D721Med (cell line): ENCODE results near the gene PIGL.

Experiments used
- DNase-seq: peaks from one replicate; pipeline ENCODE4 v3.0.0; 2011; ENCODE audit warnings: low spot score; ENCODE audit not compliant: insufficient read length
- FAIRE-seq: peaks from 2 replicates; lab custom pipeline; 2011; peaks lifted over from hg19 to GRCh38; lab: Jason Lieb, UNC
- TF ChIP-seq, protein P1 (sequence below): IDR thresholded peaks from 2 replicates; pipeline ENCODE4 v1.5.1; 2012; ENCODE audit warnings: mild to moderate bottlenecking, control low read depth; ENCODE audit not compliant: insufficient read depth; ENCODE audit errors: missing control alignments

The PIGL gene

GRCh38 chr17:16314189-16314588 lies 97.2 kb downstream of the PIGL start:
- TF ChIP-seq, protein P1, sequence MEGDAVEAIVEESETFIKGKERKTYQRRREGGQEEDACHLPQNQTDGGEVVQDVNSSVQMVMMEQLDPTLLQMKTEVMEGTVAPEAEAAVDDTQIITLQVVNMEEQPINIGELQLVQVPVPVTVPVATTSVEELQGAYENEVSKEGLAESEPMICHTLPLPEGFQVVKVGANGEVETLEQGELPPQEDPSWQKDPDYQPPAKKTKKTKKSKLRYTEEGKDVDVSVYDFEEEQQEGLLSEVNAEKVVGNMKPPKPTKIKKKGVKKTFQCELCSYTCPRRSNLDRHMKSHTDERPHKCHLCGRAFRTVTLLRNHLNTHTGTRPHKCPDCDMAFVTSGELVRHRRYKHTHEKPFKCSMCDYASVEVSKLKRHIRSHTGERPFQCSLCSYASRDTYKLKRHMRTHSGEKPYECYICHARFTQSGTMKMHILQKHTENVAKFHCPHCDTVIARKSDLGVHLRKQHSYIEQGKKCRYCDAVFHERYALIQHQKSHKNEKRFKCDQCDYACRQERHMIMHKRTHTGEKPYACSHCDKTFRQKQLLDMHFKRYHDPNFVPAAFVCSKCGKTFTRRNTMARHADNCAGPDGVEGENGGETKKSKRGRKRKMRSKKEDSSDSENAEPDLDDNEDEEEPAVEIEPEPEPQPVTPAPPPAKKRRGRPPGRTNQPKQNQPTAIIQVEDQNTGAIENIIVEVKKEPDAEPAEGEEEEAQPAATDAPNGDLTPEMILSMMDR: no peak
- DNase-seq (no peak), FAIRE-seq (no peak)

DNA sequence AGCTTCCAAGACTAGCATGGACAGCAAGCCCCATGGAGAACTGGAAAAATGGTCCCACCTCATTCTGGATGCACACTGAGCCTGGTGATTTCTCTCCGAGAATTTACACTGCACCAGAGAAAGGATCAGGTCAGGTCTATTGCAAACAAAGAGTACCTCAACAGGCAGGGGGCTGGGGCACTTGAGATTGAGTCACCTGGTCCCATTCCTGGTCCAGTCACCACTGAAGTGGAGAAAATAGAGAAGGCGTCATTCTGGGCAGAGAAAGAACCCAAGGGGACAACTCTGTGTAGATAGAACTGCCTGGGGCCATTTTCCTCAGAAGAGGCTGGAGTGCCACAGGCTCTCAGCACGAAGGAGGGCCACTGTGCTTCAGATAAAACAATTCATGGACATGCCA lies 97.8 kb downstream of the PIGL start:
- no peak for FAIRE-seq
- TF ChIP-seq, protein P1: no peak

GRCh38 chr17:16319969-16320368 lies 103.0 kb downstream of the PIGL start:
- TF ChIP-seq, protein P1: no peak
- DNase-seq (no peak), FAIRE-seq (no peak)

More for the DNA sequence above, 97.8 kb downstream of the PIGL start:
- no peak for DNase-seq

GRCh38 chr17:16322636-16323035 lies 105.6 kb downstream of the PIGL start:
- FAIRE-seq (no peak), DNase-seq (no peak)
- TF ChIP-seq, protein P1: no peak

DNA sequence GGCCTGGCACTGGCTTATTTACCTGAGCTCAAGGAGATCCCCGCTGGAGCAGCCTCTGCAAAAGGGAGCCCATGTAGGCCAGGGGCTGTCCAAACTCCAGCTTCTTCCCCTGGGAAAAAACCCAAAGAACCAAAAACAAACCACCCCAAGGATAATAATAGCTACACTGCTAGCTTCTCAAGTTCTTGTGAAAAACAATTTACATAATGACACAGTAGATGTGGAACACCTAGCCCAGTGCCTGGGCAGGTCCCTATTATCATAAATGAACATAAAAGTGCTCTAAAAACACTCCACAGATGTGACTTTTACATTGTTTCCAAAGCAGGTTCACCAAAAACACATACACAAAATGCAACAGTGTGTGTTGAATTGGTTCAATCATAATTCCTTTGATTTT lies 109.0 kb downstream of the PIGL start:
- TF ChIP-seq, protein P1: no peak
- no peak for FAIRE-seq

GRCh38 chr17:16327018-16327417 lies 110.0 kb downstream of the PIGL start:
- FAIRE-seq: no peak
- TF ChIP-seq, protein P1: no peak
- DNase-seq: no peak

More for the DNA sequence above, 109.0 kb downstream of the PIGL start:
- no peak for DNase-seq

DNA sequence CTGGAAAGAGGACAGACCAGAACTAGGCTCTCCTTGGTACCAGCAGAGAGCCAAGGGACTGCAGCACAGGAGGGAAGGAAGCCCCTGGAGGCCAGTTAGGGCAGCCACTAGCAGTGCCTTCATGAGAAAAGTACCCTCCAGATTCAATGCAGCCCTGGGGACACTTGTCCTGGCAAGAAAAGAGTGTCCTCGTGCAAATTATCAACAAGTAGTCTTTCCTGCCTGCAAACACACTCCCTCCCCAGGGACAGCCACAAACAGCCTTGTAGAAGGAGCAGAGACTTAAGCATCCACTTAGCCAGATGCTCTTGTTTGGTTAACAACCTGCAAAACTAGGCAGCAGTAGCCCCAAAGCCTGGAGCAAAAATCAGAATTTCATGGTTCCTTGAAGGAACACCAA lies 112.0 kb downstream of the PIGL start:
- no peak for DNase-seq
- TF ChIP-seq, protein P1: no peak
- FAIRE-seq: no peak
